ENCODE results near the gene MTCL1. TPM values are rescaled to one million over a fixed set of nuclear protein-coding genes. Genes with fewer than 3 reads are reported as not detected.

MTCL1 gene
- total and polyA plus RNA-seq, 10 of the 15 experiments (the other 5 are each of a cell fraction or from before 2014, with no cell fraction given): 0.03 to 0.36 (median 0.13) TPM; not detected in 4

- TF ChIP-seq CUX1 (IDR thresholded peaks at IDR 0.05; ENCODE audit: insufficient replicate concordance, low read depth, low read length) (no peak), ZBTB11 (CRISPR knock-in tag; IDR thresholded peaks at IDR 0.05) (no peak), EED (IDR thresholded peaks at IDR 0.05; ENCODE audit: low read depth) (no peak), PAX8 (IDR thresholded peaks at IDR 0.05) (no peak), PBX3 (IDR thresholded peaks at IDR 0.05; ENCODE audit: insufficient replicate concordance, low read depth, low read length) (no peak), BHLHE40 (IDR thresholded peaks at IDR 0.05; ENCODE audit: borderline replicate concordance in 1 of 2, low read depth in 2 of 2, low read length in 1 of 2) (no peak)
These were observed 120.5 kb downstream of the MTCL1 start (continued) for GRCh38 chr18:8825729-8826375.

Data from GM12878 (cell line).